KOPT-K1 (cell line): ENCODE data around the gene PRKD2.
"Not testable (repeated sequence)": the region's sequence is repeated elsewhere in the genome, so short reads cannot be mapped to it uniquely, and the experiment has no call there.

Source experiments
- H3K27ac ChIP-seq: fragments of 200-600 bp; sonication (generic); 2 replicates; pipeline ENCODE4 v1.5.1; 2016; ENCODE audit warnings: antibody characterized with exemption, mild to moderate bottlenecking, low read depth, low read length; ENCODE audit not compliant: poor library complexity, severe bottlenecking
- H3K36me3 ChIP-seq: fragments of 200-600 bp; sonication (generic); 2 replicates; pipeline ENCODE4 v1.5.1; 2017; ENCODE audit warnings: antibody characterized with exemption, mild to moderate bottlenecking, low read length, moderate library complexity; ENCODE audit not compliant: insufficient read depth
- H3K9me3 ChIP-seq: fragments of 200-600 bp; sonication (generic); 2 replicates; pipeline ENCODE4 v1.5.1; 2017; ENCODE audit warnings: antibody characterized with exemption, low read length, mild to moderate bottlenecking; ENCODE audit not compliant: insufficient read depth, poor library complexity, severe bottlenecking

The PRKD2 gene

DNA sequence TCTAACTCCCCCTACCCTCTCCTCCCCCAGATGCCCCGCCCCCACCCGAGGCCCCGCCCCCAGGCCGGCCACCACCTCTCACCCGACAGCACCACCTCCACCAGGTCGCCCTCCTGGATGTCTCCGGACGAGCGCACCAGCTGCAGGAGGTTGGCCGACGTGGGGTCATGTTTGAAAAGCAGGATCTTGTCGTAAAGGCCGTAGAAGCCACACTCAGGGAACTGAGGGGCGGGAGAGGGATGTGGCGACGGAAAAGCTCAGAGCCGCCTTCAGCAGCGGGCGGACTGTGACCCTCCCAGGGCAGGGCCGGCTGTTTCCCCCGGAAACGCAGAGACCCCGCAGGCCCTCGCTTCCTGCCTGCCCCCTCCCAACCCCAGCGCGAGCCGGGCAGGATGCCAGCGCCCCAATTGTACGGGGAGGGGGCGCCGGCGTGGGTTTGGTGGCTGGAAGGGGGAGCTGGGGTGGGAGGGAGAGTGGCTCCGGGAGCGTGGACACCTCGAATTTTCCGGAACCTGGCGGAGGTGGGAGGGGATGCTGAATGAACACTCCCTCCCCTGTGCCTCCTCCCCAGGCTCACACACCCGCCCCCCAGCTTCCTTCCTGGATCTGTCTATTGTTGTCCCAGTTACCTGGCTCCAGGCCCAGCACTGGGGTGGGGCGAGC is 3.0 kb downstream of the PRKD2 start:
- peaks cover 32% of the 10 kb centered on the region for H3K36me3 ChIP-seq
- peak overlapping the region; percentile 96 for H3K27ac ChIP-seq
- H3K9me3 ChIP-seq: no peaks in the 10 kb centered on the region

DNA sequence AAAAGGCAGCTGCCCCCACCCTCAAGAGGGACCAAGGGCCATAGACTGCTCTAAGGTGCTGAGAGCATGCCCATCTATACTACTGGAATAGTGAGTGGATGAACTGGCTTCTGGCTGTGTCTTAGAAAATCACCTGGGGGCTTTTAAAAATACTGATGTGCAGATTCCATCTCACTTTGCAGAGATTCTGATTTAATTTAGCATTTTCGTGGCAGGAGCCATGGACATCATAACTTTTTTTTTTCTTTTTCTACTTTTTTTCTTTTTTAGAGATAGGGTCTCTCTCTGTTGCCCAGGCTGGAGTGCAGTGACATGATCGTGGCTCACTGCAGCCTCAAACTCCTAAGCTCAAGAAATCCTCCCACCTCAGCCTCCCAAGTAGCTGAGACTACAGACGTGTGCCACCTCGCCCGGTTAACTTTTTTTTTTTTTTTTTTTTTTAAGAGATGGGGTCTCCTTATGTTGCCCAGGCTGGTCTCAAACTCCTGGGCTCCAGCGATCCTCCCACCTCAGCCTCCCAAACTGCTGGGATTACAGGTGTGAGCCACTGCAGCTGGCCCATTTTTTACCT is 4.1 kb downstream of the PRKD2 start:
- Histone ChIP-seq H3K27ac (peak overlapping the region; percentile 96), H3K36me3 (peaks cover 43% of the 10 kb centered on the region)
- not testable (repeated sequence) for H3K9me3 ChIP-seq

DNA sequence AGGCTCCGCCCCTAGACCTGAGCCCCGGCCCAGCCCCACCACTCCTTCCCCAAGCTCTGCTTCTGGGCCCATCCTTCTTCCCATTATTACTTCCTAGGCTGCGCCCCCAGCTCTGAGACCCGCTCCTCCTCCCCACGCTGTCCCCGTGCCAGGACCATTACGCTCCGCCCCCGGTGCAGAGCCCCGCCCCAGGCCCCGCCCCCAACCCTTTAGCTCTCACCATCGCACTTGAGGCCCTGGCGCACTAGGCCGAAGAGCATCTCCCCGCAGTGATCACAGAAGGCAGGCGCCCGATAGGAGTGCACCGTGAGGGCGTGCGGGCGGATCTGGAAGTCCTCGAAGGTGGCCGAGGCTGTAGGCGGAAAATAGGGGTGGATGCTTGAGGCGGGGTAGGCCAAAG is 6.2 kb downstream of the PRKD2 start:
- Histone ChIP-seq H3K36me3 (peaks cover 64% of the 10 kb centered on the region), H3K9me3 (no peaks in the 10 kb centered on the region), H3K27ac (no peak overlapping the region)

DNA sequence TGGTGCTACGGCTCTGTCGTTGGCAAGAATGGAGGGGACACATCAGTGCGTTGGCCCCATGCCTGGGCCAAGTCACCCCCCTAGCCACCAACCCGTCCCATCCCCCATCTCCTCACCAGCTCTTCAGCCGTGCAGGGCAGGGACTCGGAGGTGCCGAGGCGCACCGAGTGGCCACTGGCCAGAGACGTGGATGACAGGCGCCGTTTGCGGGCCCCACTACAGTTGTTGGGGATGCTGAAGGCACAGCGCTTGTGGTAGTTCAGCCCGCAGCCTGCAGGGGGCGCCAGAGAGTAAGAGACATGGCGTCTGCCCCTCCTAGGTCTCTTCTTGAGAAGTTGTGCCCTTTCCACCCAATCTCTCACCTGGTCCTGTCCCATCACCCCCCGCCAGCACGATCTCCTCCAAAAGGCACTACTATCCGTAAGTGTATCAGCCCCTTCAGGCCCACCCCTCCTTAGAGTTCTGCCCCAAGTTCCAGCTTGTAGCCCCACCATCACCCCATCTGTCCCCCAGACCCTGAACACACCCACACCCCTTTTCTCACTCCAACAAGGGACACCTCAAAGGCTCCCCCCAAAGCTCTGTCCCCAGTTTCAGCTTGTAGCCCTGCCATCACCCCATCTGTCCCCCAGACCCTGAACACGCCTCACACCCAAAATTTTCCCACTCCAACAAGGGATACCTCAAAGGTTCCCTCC is 12.4 kb downstream of the PRKD2 start:
- Histone ChIP-seq H3K27ac (no peak overlapping the region), H3K36me3 (peaks cover 99% of the 10 kb centered on the region), H3K9me3 (no peaks in the 10 kb centered on the region)

DNA sequence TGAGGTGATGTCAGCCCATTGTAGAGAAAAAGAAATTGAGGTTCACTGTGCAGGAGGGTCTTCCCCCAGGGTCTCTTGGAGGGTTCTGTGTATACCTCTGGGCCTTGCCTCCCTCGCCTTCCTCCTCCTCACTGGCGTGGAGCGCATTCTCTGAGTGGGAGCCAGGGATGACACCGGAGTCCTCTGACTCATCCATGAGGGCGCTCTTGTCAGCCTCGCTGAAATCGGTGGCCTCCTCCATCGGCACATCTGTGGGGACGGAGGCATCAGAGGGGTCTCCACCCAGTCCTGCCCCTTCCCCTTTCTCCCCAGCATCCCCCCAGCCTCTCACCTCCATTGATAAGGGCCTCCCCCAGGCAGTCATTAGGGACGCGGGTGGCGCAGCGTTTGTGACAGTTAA is 16.2 kb downstream of the PRKD2 start:
- Histone ChIP-seq H3K27ac (no peak overlapping the region), H3K36me3 (peaks cover 99% of the 10 kb centered on the region), H3K9me3 (no peaks in the 10 kb centered on the region)

DNA sequence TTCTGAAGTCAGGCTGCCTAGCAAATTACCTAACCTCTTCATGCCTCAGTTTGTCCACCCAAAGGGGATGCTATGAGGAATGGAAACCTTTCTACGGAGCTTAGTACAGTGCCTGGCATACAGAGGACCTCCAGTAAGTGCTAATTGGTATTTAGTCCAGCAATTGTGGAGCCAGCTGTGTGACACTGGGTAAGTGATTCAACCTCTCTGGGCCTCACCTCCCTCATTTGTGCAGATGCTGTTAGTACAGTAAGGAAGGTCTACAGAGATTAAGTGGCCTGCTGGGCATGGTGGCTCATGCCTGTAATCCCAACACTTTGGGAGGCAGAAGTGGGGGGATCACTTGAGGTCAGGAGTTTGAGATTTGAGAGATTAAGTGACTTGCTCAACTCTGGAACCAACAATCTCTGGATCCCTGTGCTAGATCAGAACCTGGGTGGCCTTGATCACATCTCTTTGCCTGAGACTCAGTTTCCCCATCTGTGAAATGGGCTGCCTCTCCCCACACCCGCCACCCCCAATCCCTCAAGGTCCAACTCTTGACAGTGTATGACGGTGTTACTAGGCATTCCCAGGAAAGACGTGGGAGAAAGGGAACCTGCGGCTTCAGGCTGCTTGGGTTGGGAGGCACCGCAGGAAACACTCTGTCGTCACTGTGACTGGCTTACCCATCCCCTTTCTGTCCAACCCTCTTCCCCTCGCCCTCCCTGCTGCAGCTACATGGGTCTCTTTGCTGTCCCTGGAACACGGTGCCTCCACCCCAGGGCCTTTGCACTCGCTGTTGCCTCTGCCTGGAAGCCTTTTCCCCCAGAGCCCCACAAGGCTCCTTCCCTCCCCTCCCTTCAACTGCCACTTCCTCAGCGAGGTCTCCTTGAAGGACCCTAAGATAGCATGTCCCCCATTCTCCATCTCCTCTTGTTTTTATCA is 18.3 kb downstream of the PRKD2 start:
- Histone ChIP-seq H3K36me3 (peaks cover 100% of the 10 kb centered on the region), H3K9me3 (no peaks in the 10 kb centered on the region), H3K27ac (no peak overlapping the region)

DNA sequence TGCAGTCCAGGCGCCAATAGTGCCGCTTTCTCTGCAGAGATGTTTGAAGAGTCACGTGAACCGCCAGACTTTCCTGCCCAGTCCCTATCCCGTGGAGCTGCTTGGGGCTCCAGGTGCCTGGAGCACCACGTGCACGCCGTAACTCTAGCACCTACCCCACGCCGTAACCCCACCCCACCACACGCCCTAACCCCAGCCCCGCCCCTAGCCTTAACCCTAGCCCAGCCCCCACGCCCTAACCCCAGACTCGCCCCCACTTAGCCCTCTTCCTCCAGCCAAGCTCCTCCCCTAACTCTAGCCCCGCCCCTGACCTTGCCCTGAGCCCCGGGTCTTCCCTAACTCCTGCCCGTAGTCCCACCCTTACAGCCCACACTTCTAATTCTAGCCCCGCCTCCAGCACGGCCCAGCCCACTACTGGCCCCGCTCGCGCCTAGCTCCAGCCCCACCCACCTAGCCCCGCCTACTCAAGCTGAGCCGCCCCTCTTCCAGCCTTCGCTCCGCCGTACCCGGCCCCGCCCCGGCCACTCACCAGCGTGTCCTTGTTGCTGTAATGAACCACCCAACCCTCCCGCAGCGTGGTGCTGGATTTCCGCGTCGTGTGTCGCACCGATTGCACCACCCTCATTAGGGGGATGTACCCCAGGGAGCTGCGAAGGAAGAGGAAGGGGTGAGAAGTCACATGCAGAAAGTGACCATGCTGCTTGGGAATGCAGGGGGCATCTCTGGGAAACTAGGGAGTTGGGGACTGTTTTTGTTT is 19.5 kb downstream of the PRKD2 start:
- Histone ChIP-seq H3K27ac (no peak overlapping the region), H3K9me3 (no peaks in the 10 kb centered on the region), H3K36me3 (peaks cover 100% of the 10 kb centered on the region)

DNA sequence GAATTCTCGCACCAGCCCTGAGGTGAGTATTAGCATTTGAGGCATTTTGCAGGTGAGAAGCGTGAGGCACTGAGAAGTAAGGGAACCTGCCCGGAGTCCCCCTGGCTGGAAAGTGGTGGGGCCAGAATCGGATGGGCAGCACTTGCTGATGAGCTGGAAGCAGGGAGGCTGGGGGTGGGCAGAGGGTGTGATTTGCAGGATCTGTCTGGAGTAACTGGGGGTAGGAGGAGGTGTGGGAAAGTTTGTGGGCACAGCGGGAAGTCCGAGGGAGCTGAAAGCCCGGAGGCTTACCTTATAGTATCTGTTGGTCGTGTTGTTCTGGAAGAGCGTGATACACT is 20.1 kb downstream of the PRKD2 start:
- Histone ChIP-seq H3K9me3 (no peaks in the 10 kb centered on the region), H3K27ac (no peak overlapping the region), H3K36me3 (peaks cover 100% of the 10 kb centered on the region)

DNA sequence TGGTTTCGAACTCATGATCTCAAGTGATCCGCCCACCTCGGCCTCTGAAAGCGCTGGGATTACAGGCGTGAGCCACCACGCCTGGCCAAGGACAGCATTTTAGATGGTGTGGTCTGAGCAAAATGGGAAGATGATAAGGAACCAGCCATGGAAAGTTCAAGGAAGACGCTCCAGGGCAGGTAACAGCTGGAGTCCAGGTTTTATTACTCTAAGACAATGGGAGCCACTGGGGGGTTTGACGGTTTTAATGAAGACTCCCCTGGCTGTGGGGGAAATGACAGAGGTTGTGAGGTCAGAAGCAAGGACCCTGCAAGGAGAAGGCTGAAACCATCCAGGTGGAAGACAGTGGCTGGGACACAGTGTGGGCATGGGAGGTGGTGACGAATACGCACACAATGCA is 20.9 kb downstream of the PRKD2 start:
- Histone ChIP-seq H3K36me3 (peaks cover 100% of the 10 kb centered on the region), H3K9me3 (no peaks in the 10 kb centered on the region), H3K27ac (no peak overlapping the region)

DNA sequence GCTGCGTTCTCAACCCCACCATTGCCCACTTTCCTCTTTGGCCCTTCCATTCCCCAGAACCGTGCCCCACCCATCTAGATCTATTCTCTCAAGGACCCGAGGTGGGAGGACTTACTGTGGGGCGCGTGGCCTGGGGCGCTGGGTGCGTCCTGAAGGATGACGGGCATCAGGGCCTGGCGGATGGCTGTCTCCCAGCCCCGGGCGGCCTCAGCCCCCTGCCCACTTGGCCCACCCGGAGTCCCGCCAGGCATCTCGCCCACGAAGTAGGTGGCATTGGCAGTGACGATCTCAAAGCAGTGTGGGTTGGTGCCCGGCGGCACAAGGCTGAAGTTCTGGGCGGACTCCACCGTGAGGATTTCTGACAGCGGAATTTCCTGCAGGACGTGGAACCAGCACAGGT is 23.2 kb downstream of the PRKD2 start:
- peaks cover 100% of the 10 kb centered on the region for H3K36me3 ChIP-seq

DNA sequence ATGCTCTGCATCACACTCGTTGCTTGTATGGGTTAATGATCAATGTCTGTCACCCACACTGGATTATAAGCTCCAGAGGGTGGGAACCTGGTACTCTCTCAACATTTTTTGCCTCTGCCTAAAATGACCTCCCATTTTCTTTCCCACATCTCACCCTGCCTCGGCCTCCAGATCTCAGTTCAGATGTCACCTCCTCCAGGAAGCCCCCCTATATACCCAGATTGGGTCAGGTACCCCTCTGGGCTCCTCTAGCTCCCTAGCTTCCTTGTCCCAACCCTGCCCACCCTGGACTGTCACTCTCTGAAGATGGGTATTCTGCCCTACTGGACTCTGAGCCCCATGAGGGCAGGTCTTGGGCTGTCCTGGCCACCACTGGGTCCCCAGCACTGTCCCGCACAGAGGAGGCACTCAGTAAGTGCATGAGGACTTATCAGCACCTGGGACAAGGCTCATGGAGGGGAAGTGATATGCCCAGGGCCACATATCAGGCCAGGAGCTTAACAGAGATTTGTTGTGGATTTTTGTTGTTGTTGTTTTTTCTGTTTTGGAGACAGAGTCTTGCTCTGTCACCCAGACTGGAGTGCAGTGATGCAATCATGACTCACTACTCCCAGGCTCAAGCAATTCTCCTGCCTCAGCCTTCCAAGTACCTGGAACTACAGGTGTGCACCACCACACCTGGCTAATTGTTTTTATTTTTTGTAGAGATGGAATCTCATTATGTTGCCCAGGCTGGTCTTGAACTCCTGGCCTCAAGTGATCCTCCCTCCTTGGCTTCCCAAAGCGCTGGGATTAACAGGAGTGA is 23.8 kb downstream of the PRKD2 start:
- H3K36me3 ChIP-seq: peaks cover 100% of the 10 kb centered on the region

More for the DNA sequence above, 23.2 kb downstream of the PRKD2 start:
- Histone ChIP-seq H3K9me3 (no peaks in the 10 kb centered on the region), H3K27ac (no peak overlapping the region)

DNA sequence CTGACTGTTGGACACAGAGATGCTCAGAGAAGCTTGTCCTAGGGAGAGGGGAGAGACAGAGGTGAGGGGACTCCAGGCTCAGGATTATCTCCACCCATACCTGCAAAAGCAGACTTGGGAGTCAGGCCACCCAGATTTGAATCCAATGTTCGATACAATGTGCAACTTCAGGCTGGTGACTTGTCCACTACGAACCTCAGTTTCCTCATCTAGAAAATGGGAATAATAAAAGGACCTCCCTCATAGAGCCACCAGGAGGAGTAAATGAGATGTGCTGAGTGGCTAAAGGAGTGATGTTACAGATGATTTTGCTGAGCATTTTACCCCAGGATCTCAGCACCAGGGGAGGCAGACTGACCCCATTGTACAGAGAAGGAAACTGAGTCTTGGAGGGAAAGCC is 25.0 kb downstream of the PRKD2 start:
- peaks cover 100% of the 10 kb centered on the region for H3K36me3 ChIP-seq
- H3K27ac ChIP-seq: no peak overlapping the region
- no peaks in the 10 kb centered on the region for H3K9me3 ChIP-seq

More for the DNA sequence above, 23.8 kb downstream of the PRKD2 start:
- H3K9me3 ChIP-seq: no peaks in the 10 kb centered on the region
- no peak overlapping the region for H3K27ac ChIP-seq

DNA sequence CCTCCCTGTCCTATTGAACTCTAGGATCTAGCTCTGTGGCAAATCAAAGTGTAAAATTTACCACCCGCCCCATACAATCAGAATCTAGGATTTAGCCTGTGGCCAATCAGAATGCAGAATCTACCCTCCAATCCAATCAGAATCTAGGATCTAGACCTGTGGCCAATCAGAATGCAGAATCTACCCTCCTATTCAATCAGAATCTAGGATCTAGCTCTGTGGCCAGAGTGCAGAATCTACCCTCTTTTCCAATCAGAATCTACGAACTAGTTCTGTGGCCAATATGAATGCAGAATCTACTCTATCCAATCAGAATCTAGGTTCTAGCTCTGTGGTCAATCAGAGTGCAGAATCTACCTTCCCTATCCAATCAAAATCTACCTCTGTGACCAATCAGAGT is 25.8 kb downstream of the PRKD2 start:
- Histone ChIP-seq H3K9me3 (no peaks in the 10 kb centered on the region), H3K36me3 (peaks cover 99% of the 10 kb centered on the region), H3K27ac (no peak overlapping the region)

DNA sequence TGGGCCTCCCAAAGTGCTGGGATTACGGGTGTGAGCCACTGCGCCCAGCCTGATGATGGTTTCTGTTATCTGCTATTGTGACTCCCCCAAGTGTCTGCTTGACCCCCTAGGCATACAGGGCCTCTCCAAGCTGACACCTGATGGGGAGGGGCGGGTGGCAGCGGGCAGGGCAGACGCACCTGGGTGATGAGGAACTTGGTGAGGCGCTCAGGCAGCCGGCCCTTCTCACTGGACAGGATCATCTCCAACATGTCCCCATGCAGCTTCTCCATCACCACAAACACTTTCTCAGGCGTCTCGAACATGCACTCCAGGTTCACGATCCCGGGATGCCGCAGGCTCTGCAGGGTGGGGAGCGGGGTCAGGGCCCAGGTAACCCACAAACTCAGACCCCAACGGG is 27.6 kb downstream of the PRKD2 start:
- no peaks in the 10 kb centered on the region for H3K9me3 ChIP-seq
- no peak overlapping the region for H3K27ac ChIP-seq
- peaks cover 98% of the 10 kb centered on the region for H3K36me3 ChIP-seq
